SH-SY5Y (cell line): Measurements from ENCODE around the gene EXOSC6.

Experiments
- GATA2 ChIP-seq: IDR thresholded peaks from 2 replicates; pipeline ENCODE4 v1.6.1; 2011; ENCODE audit warnings: mild to moderate bottlenecking, low read depth, low read length
- GATA3 ChIP-seq: IDR thresholded peaks from 2 replicates; pipeline ENCODE4 v1.6.1; 2011; ENCODE audit warnings: low read depth, mild to moderate bottlenecking, low read length, moderate library complexity

Gene EXOSC6

DNA sequence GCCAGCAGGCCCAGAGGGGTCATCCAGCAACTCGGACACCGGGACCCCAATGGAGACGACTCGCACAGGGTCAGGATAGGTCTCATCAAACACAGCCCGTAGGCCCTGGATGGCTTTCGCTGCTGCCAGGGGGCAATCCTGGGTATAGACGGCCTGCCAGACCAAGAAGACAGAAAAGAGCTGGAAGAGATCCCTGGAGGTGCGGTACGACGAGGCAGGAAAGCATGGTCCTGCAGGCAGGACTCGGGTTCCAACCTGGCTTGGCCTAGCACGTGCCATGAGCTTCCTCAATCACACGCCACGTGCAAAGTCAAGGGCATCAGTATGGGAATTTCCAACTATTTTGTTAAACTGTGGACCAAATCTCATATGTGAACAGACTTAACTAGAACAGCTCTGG lies 6.3 kb upstream of the EXOSC6 start:
- TF ChIP-seq GATA3 (no peak), GATA2 (no peak)

DNA sequence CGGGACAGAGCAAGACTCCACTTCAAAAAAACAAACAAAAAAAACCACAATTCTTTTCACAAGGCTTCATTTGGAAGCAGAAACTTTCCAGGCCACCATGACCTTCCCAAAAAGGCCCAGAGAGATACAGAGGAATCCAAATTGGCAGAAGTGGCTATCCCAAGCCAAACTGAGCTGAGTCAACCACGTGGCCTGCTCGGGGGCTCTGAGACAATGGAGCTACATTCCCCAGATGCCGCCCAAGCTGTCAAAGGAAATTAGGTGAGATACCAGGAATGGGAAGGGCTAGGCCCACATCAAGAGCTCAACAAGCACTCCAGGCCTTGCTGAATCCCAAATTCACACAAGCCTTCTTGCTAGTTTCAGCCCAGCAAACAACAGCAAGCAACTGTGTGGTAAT lies 5.7 kb upstream of the EXOSC6 start:
- TF ChIP-seq GATA2 (no peak), GATA3 (no peak)

DNA sequence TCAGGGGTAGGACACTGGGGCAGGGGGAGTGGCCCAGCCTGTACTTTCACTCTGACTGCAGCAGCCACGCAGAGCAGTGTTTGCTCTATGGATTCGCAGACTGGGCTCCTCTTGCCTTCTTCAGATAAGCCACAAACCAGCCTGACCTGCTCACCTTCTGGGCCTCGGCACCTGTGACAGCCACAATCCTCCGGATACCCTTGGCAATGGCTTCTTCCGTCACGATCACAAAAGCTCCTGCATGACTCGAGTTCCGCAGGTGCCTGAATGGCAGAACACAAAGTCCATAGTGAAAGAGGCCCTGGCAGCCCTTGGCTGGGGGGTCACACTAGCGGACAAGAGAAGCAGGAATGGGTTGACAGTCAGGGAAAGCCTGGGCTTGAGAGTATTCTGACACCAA lies 3.8 kb upstream of the EXOSC6 start:
- TF ChIP-seq GATA2 = no peak

DNA sequence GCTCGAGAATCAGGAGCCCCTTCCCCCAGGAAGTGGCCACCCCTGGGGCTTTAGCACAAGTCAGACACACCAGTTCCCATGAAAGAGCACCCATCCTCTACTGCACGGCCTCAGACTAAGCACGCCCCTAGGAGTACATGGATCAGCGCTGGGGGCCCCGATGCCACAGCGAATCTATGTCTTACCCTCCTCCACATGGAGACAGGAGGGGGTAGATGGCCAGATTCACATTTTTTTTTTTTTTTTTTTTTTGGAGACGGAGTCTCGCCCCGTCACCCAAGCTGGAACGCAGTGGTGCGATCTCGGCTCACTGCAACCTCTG lies 3.2 kb upstream of the EXOSC6 start:
- TF ChIP-seq GATA3 (no peak), GATA2 (no peak)

DNA sequence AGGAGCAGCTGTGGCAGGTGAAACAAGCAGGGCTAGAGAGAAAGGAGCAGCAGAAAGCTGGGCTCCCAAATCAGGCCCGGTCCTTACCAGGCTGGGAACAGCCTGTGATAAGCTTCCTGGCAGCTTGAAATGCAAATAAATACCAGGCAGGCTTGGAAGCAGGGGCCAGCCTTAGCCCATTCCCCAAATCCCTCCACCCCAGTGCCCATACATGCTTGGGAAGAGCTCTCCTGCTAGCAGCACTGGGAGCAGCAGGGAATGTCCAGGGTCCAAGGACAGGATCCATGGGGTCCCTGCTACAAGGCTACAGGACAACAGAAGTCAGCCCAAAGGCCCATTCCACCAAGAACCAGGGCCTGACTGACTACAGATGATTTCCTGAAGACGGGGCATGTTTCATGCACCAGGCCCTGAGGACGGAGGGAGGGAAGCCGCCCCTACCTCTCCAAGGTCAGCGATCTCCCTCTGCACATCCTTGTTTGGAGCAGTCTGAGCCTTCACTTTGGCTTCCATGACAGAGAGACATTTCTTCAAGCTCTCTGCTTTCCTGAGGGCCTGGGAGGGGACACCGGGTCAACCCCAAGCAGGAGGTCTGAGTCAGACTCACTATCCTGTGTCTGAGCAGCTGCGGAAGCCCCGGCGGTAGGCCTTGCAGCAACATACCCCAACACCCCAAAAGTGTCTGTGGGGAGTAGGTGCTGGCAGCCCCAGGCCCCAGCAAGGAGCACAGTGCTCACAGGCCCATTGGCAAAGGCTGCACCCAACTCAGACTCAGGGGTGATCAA lies 2.6 kb upstream of the EXOSC6 start:
- TF ChIP-seq GATA3 (no peak), GATA2 (no peak)

DNA sequence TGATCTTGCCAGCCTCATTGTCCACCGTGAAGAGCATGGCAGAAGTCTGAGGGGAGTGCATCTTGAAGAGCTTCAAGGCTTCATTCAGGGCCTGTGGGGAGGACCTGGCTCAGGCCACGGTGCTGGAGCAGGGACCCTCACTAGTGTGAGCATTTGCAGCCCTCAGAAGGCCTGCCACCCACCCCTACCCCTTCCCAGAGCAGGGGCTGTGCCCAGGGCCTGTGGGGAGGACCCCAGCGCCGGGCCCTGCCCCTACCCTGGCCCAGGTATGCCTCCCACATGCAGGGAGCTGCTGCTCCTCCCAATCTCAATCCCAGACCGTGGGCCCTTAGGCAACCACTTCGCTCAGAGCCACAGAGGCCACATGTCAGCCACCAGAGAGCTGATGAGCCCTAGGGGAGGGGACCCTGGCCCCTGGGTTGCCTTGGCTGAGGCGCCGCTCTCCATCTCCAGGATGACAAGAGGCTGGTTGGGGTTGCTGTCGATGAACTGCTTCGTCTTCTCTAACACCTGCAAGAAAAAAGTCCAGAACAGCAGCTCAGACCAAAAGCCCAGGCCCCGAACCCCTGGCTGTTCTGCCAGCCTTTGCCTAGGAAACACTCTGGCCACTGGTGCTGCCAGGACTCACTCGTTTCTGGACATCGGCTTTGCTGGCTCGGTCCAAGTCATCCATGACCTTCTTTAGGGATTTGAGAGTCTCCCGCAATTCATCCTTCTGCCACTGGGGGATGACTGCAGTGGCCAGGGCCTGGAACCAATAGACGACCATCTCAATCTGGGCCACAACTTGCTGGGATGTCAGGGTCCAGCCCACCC lies 1.8 kb upstream of the EXOSC6 start:
- TF ChIP-seq GATA2 = no peak
- TF ChIP-seq GATA3 = no peak

DNA sequence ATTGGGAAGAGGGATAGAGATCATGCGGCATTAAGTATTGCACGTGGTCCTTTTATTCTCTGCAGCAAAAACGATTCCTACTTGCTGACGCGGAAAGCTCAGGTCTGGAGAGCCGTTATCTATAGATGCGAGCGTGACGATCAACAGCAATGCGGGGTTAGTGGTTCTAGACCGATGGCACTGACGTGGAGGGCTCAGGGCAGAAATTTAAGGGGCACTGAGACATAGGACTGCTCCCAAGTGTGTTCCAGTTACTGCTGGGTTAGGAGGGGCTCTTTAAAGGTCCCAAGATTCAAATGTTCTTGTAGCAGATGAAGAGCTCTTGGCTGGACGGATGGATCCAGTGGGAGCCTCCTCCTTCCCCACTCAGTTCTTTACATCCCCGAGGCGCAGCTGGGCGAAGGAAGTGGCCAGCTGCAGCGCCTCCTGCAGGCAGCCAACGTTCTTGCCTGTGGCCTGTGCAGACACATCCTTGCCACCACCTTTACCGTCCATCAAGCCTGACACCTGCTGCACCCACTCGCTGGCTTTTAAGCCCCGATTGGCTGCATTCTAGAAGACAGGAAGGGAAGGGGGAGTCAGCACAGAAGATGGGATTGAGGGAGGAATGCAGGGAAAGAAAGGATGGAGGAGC lies 732 bp upstream of the EXOSC6 start:
- no peak for TF ChIP-seq GATA2

DNA sequence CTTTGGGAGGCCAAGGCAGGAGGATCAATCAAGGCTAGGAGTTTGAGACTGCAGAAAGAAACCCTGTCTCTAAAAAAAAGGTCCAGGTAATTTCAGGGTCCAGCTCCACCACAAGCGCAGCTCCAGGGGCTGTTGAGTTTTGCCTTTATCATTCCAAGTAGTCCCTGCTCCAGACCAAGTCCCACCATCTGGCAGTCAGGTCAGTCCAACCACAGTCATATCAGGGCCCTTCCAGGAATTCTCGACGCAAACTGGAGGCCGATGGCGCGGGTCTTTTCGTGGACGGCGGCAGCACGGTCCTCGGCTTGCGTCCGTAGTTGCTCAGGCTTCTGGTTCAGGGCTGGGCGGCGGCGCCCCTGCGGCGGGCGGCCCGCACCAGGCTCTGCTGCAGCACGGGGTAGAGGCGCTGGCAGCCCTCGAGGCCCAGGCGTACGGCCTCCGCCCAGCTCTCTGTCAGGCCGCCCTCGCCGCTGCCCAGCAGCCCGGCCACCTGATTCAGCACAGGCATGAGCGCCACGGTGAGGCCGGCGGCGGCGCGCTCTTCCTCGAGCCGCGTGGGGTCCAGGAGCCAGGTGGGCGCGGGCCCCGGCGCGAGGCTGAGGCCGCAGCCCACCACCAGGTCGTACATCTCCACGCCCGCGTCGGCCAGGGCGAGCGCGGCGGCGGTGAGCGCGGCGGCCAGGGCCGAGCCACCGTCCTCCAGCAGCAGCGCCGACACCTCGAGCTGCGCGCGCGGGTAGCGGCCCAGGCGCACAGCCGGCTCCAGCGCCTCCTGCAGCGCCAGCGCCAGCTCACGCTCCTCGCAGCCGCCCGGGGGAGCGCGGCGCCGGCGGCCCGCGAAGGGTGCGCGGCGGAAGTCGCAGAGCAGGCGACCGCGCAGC lies 752 bp downstream of the EXOSC6 start:
- no peak for TF ChIP-seq GATA2
- no peak for TF ChIP-seq GATA3
